Keratinocyte (primary cell): ENCODE data around the gene MYL5. TPM values are rescaled to one million over a fixed set of nuclear protein-coding genes. Genes with fewer than 3 reads are reported as not detected.

ENCODE experiments used
- DNase-seq: peaks from one replicate; pipeline ENCODE4 v3.0.0-alpha.2; 2011; ENCODE audit warnings: low read depth, missing footprints, low spot score
- FAIRE-seq: peaks from 2 replicates; lab custom pipeline; 2011; peaks lifted over from hg19 to GRCh38; lab: Jason Lieb, UNC
- H2AFZ ChIP-seq: 2 replicates; pipeline ENCODE4 v1.6.0; 2012; ENCODE audit warnings: low read length, control low read depth, inconsistent platforms; ENCODE audit not compliant: control insufficient read depth
- H3K27ac ChIP-seq: 2 replicates; pipeline ENCODE4 v1.5.1; 2011; ENCODE audit warnings: low read length; ENCODE audit not compliant: control insufficient read depth, insufficient read depth
- H3K27me3 ChIP-seq: 3 replicates; pipeline ENCODE4 v1.6.0; 2011; ENCODE audit warnings: low read length; ENCODE audit not compliant: control insufficient read depth, insufficient read depth; ENCODE audit errors: extremely low read depth
- H3K36me3 ChIP-seq, 2 experiments: 2 replicates in 1 of 2; 3 replicates in 1 of 2; pipeline ENCODE4 v1.5.1; 2011; ENCODE audit warnings: low read length in 2 of 2, mild to moderate bottlenecking in 1 of 2; ENCODE audit not compliant: control insufficient read depth in 2 of 2, insufficient read depth in 2 of 2; ENCODE audit errors: extremely low read depth in 1 of 2
- H3K4me1 ChIP-seq: 3 replicates; pipeline ENCODE4 v1.5.1; 2011; ENCODE audit warnings: low read length; ENCODE audit not compliant: control insufficient read depth, insufficient read depth; ENCODE audit errors: extremely low read depth
- H3K4me2 ChIP-seq: 3 replicates; pipeline ENCODE4 v1.6.0; 2011; ENCODE audit warnings: low read depth, low read length; ENCODE audit not compliant: control insufficient read depth, insufficient read depth; ENCODE audit errors: extremely low read depth
- H3K4me3 ChIP-seq, 3 experiments: fragments of 200-600 bp in 1 of 3; sonication (generic) in 1 of 3; 2 replicates in 2 of 3; 3 replicates in 1 of 3; pipeline ENCODE4 v1.5.1; 2011 to 2016; ENCODE audit warnings: low read length in 3 of 3, mild to moderate bottlenecking in 3 of 3, control low read depth in 2 of 3, inconsistent platforms in 1 of 3, low read depth in 1 of 3, mixed read lengths in 1 of 3, mixed run types in 1 of 3, moderate library complexity in 1 of 3; ENCODE audit not compliant: control insufficient read depth in 2 of 3, insufficient read depth in 2 of 3; ENCODE audit errors: extremely low read depth in 1 of 3
- H3K79me2 ChIP-seq: 2 replicates; pipeline ENCODE4 v1.6.0; 2012; ENCODE audit warnings: low read length; ENCODE audit not compliant: control insufficient read depth, insufficient read depth
- H3K9ac ChIP-seq: 3 replicates; pipeline ENCODE4 v1.6.0; 2011; ENCODE audit warnings: low read length; ENCODE audit not compliant: control insufficient read depth, insufficient read depth; ENCODE audit errors: extremely low read depth
- H3K9me1 ChIP-seq: 3 replicates; pipeline ENCODE4 v1.6.0; 2011; ENCODE audit warnings: low read length; ENCODE audit not compliant: control insufficient read depth, insufficient read depth; ENCODE audit errors: extremely low read depth
- H3K9me3 ChIP-seq: 2 replicates; pipeline ENCODE4 v1.5.1; 2012; ENCODE audit warnings: low read depth, low read length; ENCODE audit not compliant: control insufficient read depth
- H4K20me1 ChIP-seq: 3 replicates; pipeline ENCODE4 v1.6.0; 2011; ENCODE audit warnings: low read length; ENCODE audit not compliant: control insufficient read depth, insufficient read depth; ENCODE audit errors: extremely low read depth
- CTCF ChIP-seq, 3 experiments: IDR thresholded peaks in 1 of 3; conservative IDR thresholded peaks in 1 of 3; optimal IDR thresholded peaks in 1 of 3; 2 replicates in 2 of 3; 3 replicates in 1 of 3; pipeline versions ENCODE3 to v1.5.1; 2011; ENCODE audit warnings: low read length in 3 of 3, mild to moderate bottlenecking in 3 of 3, moderate library complexity in 2 of 3, control low read depth in 1 of 3, inconsistent platforms in 1 of 3; ENCODE audit not compliant: insufficient read depth in 2 of 3; ENCODE audit errors: extremely low read depth in 1 of 3
- EZH2 ChIP-seq: IDR thresholded peaks from one replicate; pipeline ENCODE4 v1.6.1; 2012; ENCODE audit warnings: inconsistent platforms, mild to moderate bottlenecking, low read length, moderate library complexity
- dilution Hi-C: fragments of 300-500 bp; cut with MboI; formaldehyde crosslinking; loops from one replicate; pipeline ENCODE4 v1.7.0; 2020; ENCODE audit warnings: low sequenced_read_pairs; ENCODE audit not compliant: extremely low pct_ligation_motif_present
- polyA plus RNA-seq, 5 experiments: library from polyadenylated mRNA; depleted of rRNA in 3 of 5; stranded (reverse) in 3 of 5; stranded (forward) in 1 of 5; unstranded in 1 of 5; fragments of >200 nt; gene quantifications; 1 replicate in 1 of 5; 2 replicates in 3 of 5; 3 replicates in 1 of 5; pipeline versions ENCODE4 v1.2.1 to v1.2.3, GENCODE V29; 2011 to 2012; ENCODE audit warnings: missing spikeins in 2 of 5, low read depth in 1 of 5, low replicate concordance in 1 of 5

The MYL5 gene
- polyA plus RNA-seq, 1 donor (not counting 4 experiments of a cell fraction or from before 2014, with no cell fraction given), result 8.0 TPM

DNA sequence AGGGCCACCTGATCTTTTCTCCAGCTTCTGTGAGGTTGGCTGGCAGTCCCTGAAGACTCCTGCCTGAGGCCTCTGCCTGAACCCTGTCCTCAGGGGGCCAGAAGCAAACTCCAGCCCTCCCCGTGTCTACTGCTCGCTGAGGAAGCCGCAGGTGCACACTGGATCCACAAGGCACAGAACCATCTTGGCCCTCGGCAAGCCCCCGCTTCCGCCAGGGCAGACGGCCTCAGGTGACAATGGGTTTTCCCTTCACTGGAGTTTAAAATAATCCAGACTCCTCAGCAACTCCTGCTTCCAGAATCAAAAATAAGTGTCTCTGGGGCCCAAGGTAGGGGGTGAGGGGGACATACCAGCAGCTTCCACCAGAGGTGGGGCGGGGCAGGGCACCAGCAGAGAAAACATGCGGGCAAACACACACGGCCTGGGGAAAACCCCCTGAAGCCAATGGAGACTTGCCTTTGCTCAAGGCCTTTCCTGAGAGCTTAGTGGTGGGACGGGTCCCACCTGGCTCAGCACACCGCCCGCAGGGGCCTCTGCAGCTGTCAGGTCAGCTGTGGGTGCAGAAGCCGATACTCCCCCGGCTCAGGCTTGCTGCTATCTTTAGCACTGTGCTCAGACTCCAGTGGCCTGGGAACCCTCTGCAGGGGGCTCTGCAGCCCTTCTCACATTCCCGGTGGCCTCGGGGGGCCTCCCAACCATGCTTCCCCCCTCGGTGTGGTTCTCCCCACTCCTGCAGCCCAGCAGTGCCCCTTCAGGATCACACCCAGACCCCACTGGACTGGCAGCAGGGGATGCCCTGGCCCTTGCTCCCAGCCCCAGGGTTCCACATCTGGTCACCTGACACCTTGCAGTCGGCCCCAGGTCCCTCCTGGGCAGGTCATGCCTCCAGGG lies 1.9 kb downstream of the MYL5 start:
- DNase-seq (no peak), FAIRE-seq (no peak)
- no peaks in the 10 kb centered on the region for H3K9me3 ChIP-seq
- peaks cover 21% of the 10 kb centered on the region for H3K79me2 ChIP-seq
- peaks cover 29% of the 10 kb centered on the region for H3K4me1 ChIP-seq
- no peak overlapping the region for H3K9ac ChIP-seq
- H3K36me3 ChIP-seq, result peaks cover 8 to 13% of the 10 kb centered on the region in 2 experiments
- no peaks in the 10 kb centered on the region for H4K20me1 ChIP-seq
- no peaks in the 10 kb centered on the region for H3K9me1 ChIP-seq
- no peak overlapping the region for H3K27ac ChIP-seq
- no peak overlapping the region for H3K4me3 ChIP-seq
- H2AFZ ChIP-seq, result no peak overlapping the region
- dilution Hi-C loops, result no loop called here
- TF ChIP-seq EZH2 (no peak), CTCF (optimal IDR thresholded peaks at IDR 0.05 in 1 of 3, IDR thresholded peaks at IDR 0.05 in 1 of 3, conservative IDR thresholded peaks at IDR 0.05 in 1 of 3; ENCODE audit: extremely low read depth in 1 of 3, insufficient read depth in 2 of 3, low read length in 3 of 3) (no peak)
- H3K4me2 ChIP-seq, result no peak overlapping the region
- no peaks in the 10 kb centered on the region for H3K27me3 ChIP-seq

DNA sequence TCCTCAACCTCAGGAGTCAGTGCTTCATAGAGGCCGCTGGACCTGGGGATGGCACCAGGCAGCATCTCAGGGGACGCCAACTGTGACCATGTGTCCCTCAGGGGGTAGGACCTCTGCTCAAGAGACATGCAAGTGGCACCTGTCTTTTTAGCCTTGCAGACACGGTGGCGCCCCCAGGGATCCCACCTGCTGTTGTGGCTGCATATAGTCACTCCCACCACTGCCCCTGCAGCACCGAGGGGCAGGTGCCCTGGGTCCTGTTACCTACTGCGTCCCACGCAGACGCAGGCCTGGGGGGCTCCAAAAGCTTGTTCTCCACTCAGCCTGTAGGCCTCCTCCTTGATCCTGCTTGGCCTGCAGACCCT lies 2.5 kb downstream of the MYL5 start:
- H4K20me1 ChIP-seq, result no peaks in the 10 kb centered on the region
- H3K4me2 ChIP-seq, result no peak overlapping the region
- FAIRE-seq, result no peak
- H2AFZ ChIP-seq, result no peak overlapping the region
- no peak overlapping the region for H3K27ac ChIP-seq
- DNase-seq, result no peak
- H3K9me1 ChIP-seq, result no peaks in the 10 kb centered on the region
- no peak overlapping the region for H3K9ac ChIP-seq
- peaks cover 29% of the 10 kb centered on the region for H3K4me1 ChIP-seq
- H3K36me3 ChIP-seq, result peaks cover 3 to 7% of the 10 kb centered on the region in 2 experiments
- dilution Hi-C loops, result no loop called here
- no peak overlapping the region for H3K4me3 ChIP-seq
- H3K9me3 ChIP-seq, result no peaks in the 10 kb centered on the region
- TF ChIP-seq CTCF (optimal IDR thresholded peaks at IDR 0.05 in 1 of 3, IDR thresholded peaks at IDR 0.05 in 1 of 3, conservative IDR thresholded peaks at IDR 0.05 in 1 of 3; ENCODE audit: extremely low read depth in 1 of 3, insufficient read depth in 2 of 3, low read length in 3 of 3) (no peak), EZH2 (no peak)
- H3K27me3 ChIP-seq, result no peaks in the 10 kb centered on the region
- peaks cover 21% of the 10 kb centered on the region for H3K79me2 ChIP-seq
